Prostate gland (tissue), 2 donors: ENCODE measurements around the gene PLXDC2. TPM values are rescaled to one million over a fixed set of nuclear protein-coding genes. Genes with fewer than 3 reads are reported as not detected.

Experiments used
- DNase-seq: peaks from one replicate; pipeline ENCODE4 v3.0.0-alpha.2; 2019; ENCODE audit warnings: low spot score
- H3K27ac ChIP-seq, 2 donors: fragments of 200-600 bp; sonication (generic); 2 replicates each; pipeline ENCODE4 v1.5.1; 2017 to 2019
- H3K27me3 ChIP-seq: fragments of 200-600 bp; sonication (generic); replicated peaks from 2 replicates; pipeline ENCODE4 v1.5.1; 2019; ENCODE audit not compliant: insufficient read depth
- H3K36me3 ChIP-seq, 2 donors: fragments of 200-600 bp; sonication (generic); 1 replicate in 1 of 2; 2 replicates in 1 of 2; pipeline versions ENCODE4 v1.5.1 to v1.8.1; 2017 to 2019
- H3K4me1 ChIP-seq: fragments of 200-600 bp; sonication (generic); replicated peaks from 2 replicates; pipeline ENCODE4 v1.5.1; 2019
- H3K4me3 ChIP-seq, 2 donors: fragments of 200-600 bp; sonication (generic); 2 replicates each; pipeline ENCODE4 v1.5.1; 2017 to 2019
- H3K9me3 ChIP-seq: fragments of 200-600 bp; sonication (generic); 2 replicates; pipeline ENCODE4 v1.5.1; 2017
- POLR2A ChIP-seq: fragments of 450-650 bp; IDR thresholded peaks from one replicate; pipeline ENCODE4 v1.6.1; 2016; ENCODE audit warnings: antibody characterized with exemption, mild to moderate bottlenecking
- POLR2AphosphoS5 ChIP-seq: sonication (generic); formaldehyde crosslinking; IDR thresholded peaks from one replicate; pipeline ENCODE4 v1.6.1; 2017; ENCODE audit warnings: antibody characterized with exemption
- WGBS: methylation state at CpG from one replicate; pipeline ENCODE4 v1.1.5; 2018; 5-methylcytosine and 5-hydroxymethylcytosine counted together
- intact Hi-C: fragments of 100-400 bp; cut with DNase I; formaldehyde crosslinking; loops from one replicate; pipeline ENCODE4 v1.14.2; 2022
- total RNA-seq, 2 donors: library from RNA; depleted of rRNA; stranded (reverse); fragments of >200 nt; gene quantifications; one replicate each; pipeline ENCODE4 v1.1.0, GENCODE V29; 2016
- TF ChIP-seq, protein P1 (sequence below), 4 experiments: fragments of 200-600 bp in 2 of 4; fragments of 450-650 bp in 2 of 4; sonication (generic) in 2 of 4; IDR thresholded peaks; 1 replicate in 3 of 4; 2 replicates in 1 of 4; pipeline ENCODE4 v1.5.1; 2016 to 2019; ENCODE audit warnings: antibody characterized with exemption in 4 of 4, mild to moderate bottlenecking in 2 of 4, moderate library complexity in 2 of 4

Gene PLXDC2
- total RNA-seq, 2 donors from 2014 or later: 19.6 to 83.6 TPM

DNA sequence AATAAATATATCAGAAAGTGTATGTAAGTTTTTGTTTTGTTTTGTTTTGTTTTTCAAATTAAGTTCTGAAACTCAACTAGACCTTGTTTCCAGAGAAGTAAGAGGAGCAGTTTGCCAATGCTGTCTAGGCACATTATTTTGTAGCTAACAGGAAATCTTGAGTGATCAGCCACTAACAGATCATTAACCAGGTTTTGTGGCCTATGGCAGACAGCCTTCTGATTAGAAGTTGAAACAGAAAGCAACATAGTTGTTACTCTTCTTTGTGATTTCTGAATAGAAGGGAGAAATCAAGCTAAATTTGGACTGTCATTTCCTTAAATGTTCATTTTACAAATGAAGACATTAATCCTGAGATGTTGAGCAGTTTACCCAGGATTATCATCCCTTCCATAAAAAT is 142.6 kb downstream of the PLXDC2 start:
- Histone ChIP-seq H3K27me3 (no peaks in the 10 kb centered on the region), H3K36me3 (no peaks in the 10 kb centered on the region), H3K4me1 (no peaks in the 10 kb centered on the region), H3K27ac (no peak overlapping the region), H3K4me3 (no peak overlapping the region), H3K9me3 (no peaks in the 10 kb centered on the region)
- TF ChIP-seq POLR2A (no peak), POLR2AphosphoS5 (no peak)
- TF ChIP-seq, protein P1, sequence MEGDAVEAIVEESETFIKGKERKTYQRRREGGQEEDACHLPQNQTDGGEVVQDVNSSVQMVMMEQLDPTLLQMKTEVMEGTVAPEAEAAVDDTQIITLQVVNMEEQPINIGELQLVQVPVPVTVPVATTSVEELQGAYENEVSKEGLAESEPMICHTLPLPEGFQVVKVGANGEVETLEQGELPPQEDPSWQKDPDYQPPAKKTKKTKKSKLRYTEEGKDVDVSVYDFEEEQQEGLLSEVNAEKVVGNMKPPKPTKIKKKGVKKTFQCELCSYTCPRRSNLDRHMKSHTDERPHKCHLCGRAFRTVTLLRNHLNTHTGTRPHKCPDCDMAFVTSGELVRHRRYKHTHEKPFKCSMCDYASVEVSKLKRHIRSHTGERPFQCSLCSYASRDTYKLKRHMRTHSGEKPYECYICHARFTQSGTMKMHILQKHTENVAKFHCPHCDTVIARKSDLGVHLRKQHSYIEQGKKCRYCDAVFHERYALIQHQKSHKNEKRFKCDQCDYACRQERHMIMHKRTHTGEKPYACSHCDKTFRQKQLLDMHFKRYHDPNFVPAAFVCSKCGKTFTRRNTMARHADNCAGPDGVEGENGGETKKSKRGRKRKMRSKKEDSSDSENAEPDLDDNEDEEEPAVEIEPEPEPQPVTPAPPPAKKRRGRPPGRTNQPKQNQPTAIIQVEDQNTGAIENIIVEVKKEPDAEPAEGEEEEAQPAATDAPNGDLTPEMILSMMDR (IDR thresholded peaks at IDR 0.05): no peak
- DNase-seq: no peak
- intact Hi-C loops: no loop called here

DNA sequence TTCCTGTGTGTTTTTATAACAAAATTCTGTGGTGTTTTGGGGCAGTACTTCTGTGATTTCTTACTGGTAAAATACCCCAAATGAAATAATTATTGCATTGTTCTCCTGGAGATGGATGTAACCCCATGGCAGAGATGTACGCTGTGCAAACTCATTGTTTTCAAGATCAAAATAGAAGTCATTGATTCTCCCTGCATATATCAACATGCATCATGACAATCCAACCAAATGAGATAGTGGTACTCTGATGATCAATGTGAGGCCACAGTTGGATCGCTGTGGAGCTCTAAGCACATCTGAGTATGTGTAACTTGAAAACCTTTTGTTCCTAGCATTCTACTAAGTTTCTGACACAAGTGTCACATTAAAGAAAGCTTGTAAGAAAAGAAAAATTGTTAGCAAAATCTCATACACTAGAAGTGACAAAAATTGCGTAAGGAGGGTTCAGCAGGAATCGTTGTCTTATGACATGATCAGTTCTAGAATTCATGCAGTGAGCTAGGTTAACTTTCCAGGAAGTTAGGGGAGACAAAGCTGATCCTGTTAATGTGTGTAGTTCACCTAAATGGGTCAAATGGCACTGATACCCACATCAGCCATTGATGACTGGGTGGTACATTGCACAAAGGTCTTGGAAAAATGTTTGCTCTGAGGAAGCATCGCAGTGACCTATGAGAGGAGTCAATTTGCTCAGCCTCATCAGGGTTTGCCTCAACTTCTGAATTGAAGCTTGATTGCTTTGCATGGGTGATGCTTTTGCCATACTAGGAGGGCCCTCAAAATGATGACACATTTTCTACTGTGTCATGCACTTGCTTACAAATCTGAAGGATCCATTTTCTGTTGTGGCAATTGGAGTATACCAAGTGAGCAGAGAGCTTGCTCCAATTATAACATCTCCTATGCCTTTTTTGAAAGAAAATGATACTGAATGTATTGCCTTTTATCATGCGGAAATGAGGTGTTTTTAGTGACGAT is 145.1 kb downstream of the PLXDC2 start:
- no peak for DNase-seq
- no peaks in the 10 kb centered on the region for H3K9me3 ChIP-seq
- H3K4me1 ChIP-seq: no peaks in the 10 kb centered on the region
- H3K36me3 ChIP-seq: no peaks in the 10 kb centered on the region
- no peak overlapping the region for H3K27ac ChIP-seq
- intact Hi-C loops: no loop called here
- TF ChIP-seq POLR2AphosphoS5: no peak
- no peak for TF ChIP-seq POLR2A
- TF ChIP-seq, protein P1 (IDR thresholded peaks at IDR 0.05): no peak
- 92% methylated on average over 7 of the region's 7 CpGs for WGBS
- H3K4me3 ChIP-seq: no peak overlapping the region
- H3K27me3 ChIP-seq: no peaks in the 10 kb centered on the region

DNA sequence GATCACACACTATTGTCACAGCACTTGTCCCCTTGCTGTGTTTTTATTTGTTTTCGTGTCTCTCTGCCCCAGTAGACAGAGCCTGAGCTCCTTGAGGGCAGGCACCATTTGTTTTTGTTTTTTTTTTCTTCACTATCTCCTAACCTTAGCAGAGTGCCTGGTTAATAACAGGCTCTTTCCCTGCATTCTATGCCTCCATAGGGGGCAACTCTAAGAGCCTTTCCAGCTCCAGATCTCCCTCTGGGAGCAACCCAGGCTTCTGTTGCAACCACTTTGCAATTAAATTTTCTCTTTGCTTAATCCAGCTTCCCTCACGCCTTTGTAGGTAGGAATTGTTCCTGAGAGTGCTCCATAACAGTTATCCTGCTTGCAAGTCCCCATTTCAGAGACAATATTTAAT is 148.4 kb downstream of the PLXDC2 start:
- H3K27me3 ChIP-seq: no peaks in the 10 kb centered on the region
- no peaks in the 10 kb centered on the region for H3K4me1 ChIP-seq
- no peak for TF ChIP-seq POLR2AphosphoS5
- no peak for TF ChIP-seq POLR2A
- TF ChIP-seq, protein P1 (IDR thresholded peaks at IDR 0.05): no peak
- H3K9me3 ChIP-seq: no peaks in the 10 kb centered on the region
- no peak overlapping the region for H3K4me3 ChIP-seq
- WGBS: 86% methylated on average over 2 of the region's 2 CpGs
- intact Hi-C loops: no loop called here
- no peaks in the 10 kb centered on the region for H3K36me3 ChIP-seq
- no peak overlapping the region for H3K27ac ChIP-seq
- no peak for DNase-seq

DNA sequence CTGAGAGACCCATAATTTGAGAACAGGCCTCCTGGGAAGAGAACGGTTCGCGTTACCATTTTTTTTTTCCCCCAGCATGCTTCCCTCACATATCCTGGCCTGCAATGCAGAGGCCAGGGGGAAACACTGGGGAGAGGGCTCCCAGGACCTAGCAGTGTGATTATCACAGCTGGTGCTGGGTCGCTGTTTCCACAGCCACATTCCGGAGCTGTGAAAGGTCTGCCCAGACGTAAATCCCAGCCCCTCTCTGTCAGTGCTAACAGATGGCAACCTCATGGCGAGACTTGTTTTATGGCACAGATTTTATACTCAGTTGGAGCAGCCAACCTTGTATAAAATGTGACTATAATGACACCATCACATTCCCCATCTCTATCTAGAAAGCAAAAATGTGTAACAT is 150.5 kb downstream of the PLXDC2 start:
- no peak overlapping the region for H3K27ac ChIP-seq
- no peak for DNase-seq
- WGBS: 54% methylated on average over 7 of the region's 7 CpGs
- no peak for TF ChIP-seq POLR2A
- TF ChIP-seq, protein P1 (IDR thresholded peaks at IDR 0.05): no peak
- no peak for TF ChIP-seq POLR2AphosphoS5
- no peaks in the 10 kb centered on the region for H3K9me3 ChIP-seq
- intact Hi-C loops: no loop called here
- H3K4me1 ChIP-seq: no peaks in the 10 kb centered on the region
- H3K27me3 ChIP-seq: no peaks in the 10 kb centered on the region
- H3K4me3 ChIP-seq: no peak overlapping the region
- no peaks in the 10 kb centered on the region for H3K36me3 ChIP-seq

DNA sequence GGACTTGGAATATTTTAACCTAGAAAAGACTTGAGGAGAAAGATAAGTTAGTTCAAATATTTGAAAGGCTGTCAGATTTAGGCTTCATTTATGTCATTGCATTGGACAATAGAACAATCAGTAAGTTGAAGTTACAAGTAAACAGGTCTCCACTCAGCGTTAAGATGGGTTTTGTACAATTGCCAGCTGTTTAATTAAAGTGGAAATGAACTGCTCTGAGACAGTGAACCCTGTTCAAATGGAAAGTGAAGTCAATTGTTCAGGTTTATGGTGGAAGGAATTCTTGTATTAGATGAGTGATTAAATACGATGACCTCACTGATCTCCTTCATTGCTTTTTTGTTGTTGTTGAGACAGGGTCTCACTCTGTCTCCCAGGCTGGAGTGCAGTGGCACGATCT is 151.7 kb downstream of the PLXDC2 start:
- TF ChIP-seq POLR2AphosphoS5 (no peak), POLR2A (no peak)
- TF ChIP-seq, protein P1 (IDR thresholded peaks at IDR 0.05): no peak
- Histone ChIP-seq H3K9me3 (no peaks in the 10 kb centered on the region), H3K27ac (no peak overlapping the region), H3K27me3 (no peaks in the 10 kb centered on the region), H3K36me3 (no peaks in the 10 kb centered on the region), H3K4me1 (no peaks in the 10 kb centered on the region), H3K4me3 (no peak overlapping the region)
- WGBS: 53% methylated on average over 3 of the region's 3 CpGs
- intact Hi-C loops: no loop called here
- DNase-seq: no peak
